ENCODE results near the gene ETV6.

GRCh38 chr12:11726659-11727058 lies 77.2 kb downstream of the ETV6 start:
- TF ChIP-seq CTCF (optimal IDR thresholded peaks at IDR 0.05 in 1 of 3, IDR thresholded peaks at IDR 0.05 in 1 of 3, conservative IDR thresholded peaks at IDR 0.05 in 1 of 3; ENCODE audit: extremely low read depth in 1 of 3, insufficient read depth in 2 of 3, low read length in 3 of 3) (no peak), EZH2 (IDR thresholded peaks at IDR 0.05; ENCODE audit: low read length) (no peak)
